Karpas-422 (cell line): Measurements from ENCODE around the gene DUSP8. TPM values are rescaled to one million over a fixed set of nuclear protein-coding genes. Genes with fewer than 3 reads are reported as not detected.
A peak's percentile ranks its signal among the peaks of the same experiment; 100 is the strongest.

Source experiments
- DNase-seq: peaks from one replicate; pipeline ENCODE4 v3.0.0-alpha.2; 2015
- H2AFZ ChIP-seq: fragments of 200-600 bp; sonication (generic); 2 replicates; pipeline ENCODE4 v1.6.1; 2014; ENCODE audit warnings: antibody characterized with exemption, low read length, mixed read lengths
- H3K27ac ChIP-seq: fragments of 200-600 bp; sonication (generic); 2 replicates; pipeline ENCODE4 v1.5.1; 2014; ENCODE audit warnings: mild to moderate bottlenecking, low read length, moderate library complexity
- H3K27me3 ChIP-seq: fragments of 200-600 bp; sonication (generic); 2 replicates; pipeline ENCODE4 v1.6.1; 2014; ENCODE audit warnings: low read length, mixed read lengths
- H3K36me3 ChIP-seq: fragments of 200-600 bp; sonication (generic); 2 replicates; pipeline ENCODE4 v1.6.1; 2014; ENCODE audit warnings: low read length, mixed read lengths; ENCODE audit not compliant: insufficient read depth
- H3K4me1 ChIP-seq: fragments of 200-600 bp; sonication (generic); 2 replicates; pipeline ENCODE4 v1.6.1; 2014; ENCODE audit warnings: mild to moderate bottlenecking, low read length, mixed read lengths
- H3K4me2 ChIP-seq: fragments of 200-600 bp; sonication (generic); 2 replicates; pipeline ENCODE4 v1.6.1; 2014; ENCODE audit warnings: low read length, low read depth, mild to moderate bottlenecking; ENCODE audit not compliant: poor library complexity, severe bottlenecking
- H3K4me3 ChIP-seq: fragments of 200-600 bp; sonication (generic); 2 replicates; pipeline ENCODE4 v1.5.1; 2014; ENCODE audit warnings: mild to moderate bottlenecking, antibody characterized with exemption, low read length, mixed read lengths
- H3K79me2 ChIP-seq: fragments of 200-600 bp; sonication (generic); 2 replicates; pipeline ENCODE4 v1.6.1; 2014; ENCODE audit warnings: mild to moderate bottlenecking, low read length, mixed read lengths
- H3K9ac ChIP-seq: fragments of 200-600 bp; sonication (generic); 2 replicates; pipeline ENCODE4 v1.6.0; 2014; ENCODE audit warnings: low read length
- H3K9me2 ChIP-seq: fragments of 200-600 bp; sonication (generic), shearing (Covaris generic); replicated peaks from 2 replicates; pipeline ENCODE4 v1.6.0; 2014; ENCODE audit warnings: mild to moderate bottlenecking, low read length, moderate library complexity; ENCODE audit not compliant: insufficient read depth
- H3K9me3 ChIP-seq: fragments of 300-700, 200-600 bp; sonication (generic); 2 replicates; pipeline ENCODE4 v1.6.1; 2014; ENCODE audit warnings: low read length, mixed read lengths
- H4K20me1 ChIP-seq: fragments of 200-600 bp; sonication (generic); 2 replicates; pipeline ENCODE4 v1.6.1; 2014; ENCODE audit warnings: mild to moderate bottlenecking, antibody characterized with exemption, low read length, low read depth; ENCODE audit not compliant: insufficient read depth
- total RNA-seq: library from RNA; depleted of rRNA; stranded (reverse); fragments of >200 nt; shearing (Covaris generic); gene quantifications from 2 replicates; pipeline ENCODE4 v1.2.3, GENCODE V29; 2014; ENCODE audit warnings: low replicate concordance

DUSP8 gene
- total RNA-seq, 1 experiment from 2014 or later, result not detected

GRCh38 chr11:1565904-1566247, 6.2 kb downstream of the DUSP8 start:
- H3K9me3 ChIP-seq, result no peaks in the 10 kb centered on the region
- H3K27ac ChIP-seq, result no peak overlapping the region
- DNase-seq, result no peak
- H3K9ac ChIP-seq, result no peak overlapping the region
- H2AFZ ChIP-seq, result no peak overlapping the region
- no peaks in the 10 kb centered on the region for H3K36me3 ChIP-seq
- H4K20me1 ChIP-seq, result peaks cover 39% of the 10 kb centered on the region
- peaks cover 10% of the 10 kb centered on the region for H3K4me1 ChIP-seq
- no peaks in the 10 kb centered on the region for H3K9me2 ChIP-seq
- no peak overlapping the region for H3K4me2 ChIP-seq
- no peaks in the 10 kb centered on the region for H3K27me3 ChIP-seq
- H3K79me2 ChIP-seq, result no peaks in the 10 kb centered on the region
- no peak overlapping the region for H3K4me3 ChIP-seq

GRCh38 chr11:1565173-1565903, 6.7 kb downstream of the DUSP8 start:
- Histone ChIP-seq H3K9me3 (no peaks in the 10 kb centered on the region), H2AFZ (no peak overlapping the region), H3K4me1 (peaks cover 10% of the 10 kb centered on the region), H3K27me3 (no peaks in the 10 kb centered on the region), H3K27ac (no peak overlapping the region), H3K4me3 (no peak overlapping the region), H3K4me2 (no peak overlapping the region), H3K36me3 (no peaks in the 10 kb centered on the region), H3K9me2 (no peaks in the 10 kb centered on the region), H3K9ac (no peak overlapping the region), H4K20me1 (peaks cover 39% of the 10 kb centered on the region), H3K79me2 (no peaks in the 10 kb centered on the region)
- no peak for DNase-seq

GRCh38 chr11:1564535-1565172, 7.4 kb downstream of the DUSP8 start:
- Histone ChIP-seq H3K4me1 (peaks cover 10% of the 10 kb centered on the region), H3K79me2 (no peaks in the 10 kb centered on the region), H3K36me3 (no peaks in the 10 kb centered on the region), H3K27me3 (no peaks in the 10 kb centered on the region), H3K4me2 (no peak overlapping the region), H3K9me2 (no peaks in the 10 kb centered on the region), H3K4me3 (no peak overlapping the region), H2AFZ (no peak overlapping the region), H4K20me1 (peaks cover 32% of the 10 kb centered on the region), H3K27ac (no peak overlapping the region), H3K9me3 (no peaks in the 10 kb centered on the region), H3K9ac (no peak overlapping the region)
- DNase-seq, result peak; percentile 74

- Histone ChIP-seq H3K36me3 (no peaks in the 10 kb centered on the region), H3K27me3 (no peaks in the 10 kb centered on the region), H3K9me2 (no peaks in the 10 kb centered on the region), H2AFZ (no peak overlapping the region), H3K4me2 (no peak overlapping the region), H4K20me1 (peaks cover 25% of the 10 kb centered on the region), H3K4me1 (peaks cover 10% of the 10 kb centered on the region), H3K27ac (no peak overlapping the region), H3K9ac (no peak overlapping the region), H3K79me2 (no peaks in the 10 kb centered on the region), H3K9me3 (no peaks in the 10 kb centered on the region), H3K4me3 (no peak overlapping the region)
- DNase-seq, result no peak
These were observed 8.2 kb downstream of the DUSP8 start for GRCh38 chr11:1563697-1564534.

DNA sequence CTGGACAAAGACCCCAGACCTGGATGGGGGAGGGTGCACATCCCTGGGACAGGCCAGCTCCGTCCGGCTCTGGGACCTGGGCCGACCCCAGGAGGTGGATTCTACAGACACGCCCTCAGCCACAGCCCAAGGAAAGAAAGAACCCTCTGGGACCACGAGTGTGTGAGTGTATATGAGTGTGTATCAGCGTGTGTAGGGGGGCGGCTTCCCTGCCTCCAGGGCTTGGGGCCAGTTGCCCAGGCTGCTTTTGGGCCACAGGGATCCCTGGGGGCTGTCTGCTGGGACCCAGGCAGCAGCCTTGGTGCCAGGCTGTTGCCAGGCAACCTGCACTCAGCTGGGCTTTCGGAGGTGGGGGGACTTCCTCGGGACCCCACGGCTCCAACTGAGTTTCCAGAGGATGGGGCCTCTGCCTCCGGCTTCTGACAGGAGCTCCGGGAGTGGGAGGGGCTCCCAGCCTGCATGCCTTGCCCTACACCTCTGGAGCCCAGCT, 8.9 kb downstream of the DUSP8 start:
- no peak overlapping the region for H2AFZ ChIP-seq
- no peaks in the 10 kb centered on the region for H3K36me3 ChIP-seq

DNA sequence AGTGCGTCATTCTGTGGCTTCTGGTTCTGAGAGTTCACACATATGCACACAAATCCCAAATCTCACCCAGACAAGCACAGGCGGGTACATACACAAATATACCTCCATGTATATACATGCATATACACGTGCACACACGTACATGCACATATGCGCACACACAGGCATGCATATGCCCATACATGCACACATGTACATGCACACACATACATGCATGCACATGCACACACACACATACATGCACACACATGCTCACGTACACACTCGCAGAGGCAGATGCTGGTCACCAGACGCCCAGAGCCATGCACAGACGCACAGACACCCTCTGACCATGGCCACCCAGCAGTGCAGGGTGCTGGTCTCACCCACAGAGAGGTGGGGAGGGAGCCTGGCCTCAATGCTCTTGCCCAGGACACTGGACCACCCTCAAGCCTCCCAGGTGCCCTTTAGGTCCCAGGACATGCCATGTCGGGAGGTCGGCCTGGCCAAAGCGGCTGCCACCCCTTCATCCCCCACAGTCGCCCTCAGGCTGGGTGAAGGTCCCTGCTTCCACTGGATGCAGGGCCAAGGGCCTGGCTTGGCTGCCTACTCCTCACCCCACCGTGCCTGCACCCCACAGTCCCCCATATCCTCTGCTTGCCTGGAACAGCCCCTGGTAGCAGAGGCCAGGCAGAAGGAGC, 9.5 kb downstream of the DUSP8 start:
- Histone ChIP-seq H3K4me1 (no peaks in the 10 kb centered on the region), H3K79me2 (no peaks in the 10 kb centered on the region), H2AFZ (no peak overlapping the region), H3K4me3 (no peak overlapping the region), H3K36me3 (no peaks in the 10 kb centered on the region), H4K20me1 (peaks cover 20% of the 10 kb centered on the region; the same call in 1 of the 2 replicates), H3K9ac (no peak overlapping the region), H3K9me3 (no peaks in the 10 kb centered on the region), H3K27ac (no peak overlapping the region), H3K27me3 (no peaks in the 10 kb centered on the region), H3K4me2 (no peak overlapping the region), H3K9me2 (no peaks in the 10 kb centered on the region)
- DNase-seq, result no peak

More for the DNA sequence above, 8.9 kb downstream of the DUSP8 start:
- H3K4me2 ChIP-seq, result no peak overlapping the region
- H3K79me2 ChIP-seq, result no peaks in the 10 kb centered on the region
- peaks cover 5% of the 10 kb centered on the region for H3K4me1 ChIP-seq
- H3K27ac ChIP-seq, result no peak overlapping the region
- H3K9me3 ChIP-seq, result no peaks in the 10 kb centered on the region
- no peaks in the 10 kb centered on the region for H3K9me2 ChIP-seq
- H3K27me3 ChIP-seq, result no peaks in the 10 kb centered on the region
- H3K4me3 ChIP-seq, result no peak overlapping the region
- no peak for DNase-seq
- no peak overlapping the region for H3K9ac ChIP-seq
- peaks cover 20% of the 10 kb centered on the region; the same call in 1 of the 2 replicates for H4K20me1 ChIP-seq

GRCh38 chr11:1561955-1562354, 10.1 kb downstream of the DUSP8 start:
- Histone ChIP-seq H3K9me3 (no peaks in the 10 kb centered on the region), H3K36me3 (no peaks in the 10 kb centered on the region), H4K20me1 (peaks cover 14% of the 10 kb centered on the region; the same call in 1 of the 2 replicates), H3K9me2 (no peaks in the 10 kb centered on the region), H3K27me3 (no peaks in the 10 kb centered on the region), H3K4me3 (no peak overlapping the region), H3K27ac (no peak overlapping the region), H3K4me2 (no peak overlapping the region), H3K9ac (no peak overlapping the region), H2AFZ (no peak overlapping the region), H3K79me2 (no peaks in the 10 kb centered on the region), H3K4me1 (no peaks in the 10 kb centered on the region)
- DNase-seq, result no peak
